Endothelial cell of umbilical vein (primary cell): ENCODE measurements around the gene IL6ST.

Source experiments
- CTCF ChIP-seq, 2 donors: IDR thresholded peaks; 1 replicate in 1 of 2; 2 replicates in 1 of 2; pipeline ENCODE4 v1.5.1; 2011; ENCODE audit warnings: low read length in 2 of 2, mild to moderate bottlenecking in 2 of 2, moderate library complexity in 2 of 2, control low read depth in 1 of 2, inconsistent platforms in 1 of 2, low read depth in 1 of 2; ENCODE audit not compliant: insufficient read depth in 1 of 2; ENCODE audit errors: extremely low read depth in 1 of 2
- EZH2 ChIP-seq: IDR thresholded peaks from 2 replicates; pipeline ENCODE4 v1.6.1; 2012; ENCODE audit warnings: borderline replicate concordance, low read depth, mild to moderate bottlenecking, moderate library complexity, low read length, inconsistent platforms; ENCODE audit not compliant: severe bottlenecking
- FOS ChIP-seq: IDR thresholded peaks from 2 replicates; pipeline ENCODE4 v1.6.1; 2011; ENCODE audit warnings: mild to moderate bottlenecking, low read length, moderate library complexity, borderline replicate concordance; ENCODE audit not compliant: insufficient read depth
- GATA2 ChIP-seq: IDR thresholded peaks from 2 replicates; pipeline ENCODE4 v1.7.0; 2011; ENCODE audit warnings: low read depth, mild to moderate bottlenecking, moderate library complexity, mixed read lengths, low read length; ENCODE audit not compliant: insufficient read length, insufficient read depth
- JUN ChIP-seq: IDR thresholded peaks from 2 replicates; pipeline ENCODE4 v1.6.1; 2011; ENCODE audit warnings: borderline replicate concordance, low read depth; ENCODE audit not compliant: insufficient read length, insufficient read depth
- MAX ChIP-seq: IDR thresholded peaks from 2 replicates; pipeline ENCODE4 v1.6.1; 2011; ENCODE audit not compliant: insufficient read depth, insufficient read length
- MYC ChIP-seq: IDR thresholded peaks from one replicate; pipeline ENCODE4 v1.6.1; 2011; ENCODE audit warnings: mild to moderate bottlenecking, low read depth, low read length
- POLR2A ChIP-seq: IDR thresholded peaks from 2 replicates; pipeline ENCODE4 v1.6.1; 2012; ENCODE audit warnings: low read depth, mild to moderate bottlenecking, control low read depth, low read length
- POLR2AphosphoS5 ChIP-seq: IDR thresholded peaks from 2 replicates; pipeline ENCODE4 v1.6.1; 2012; ENCODE audit warnings: low read depth, mild to moderate bottlenecking, control low read depth, low read length, moderate library complexity; ENCODE audit not compliant: insufficient read depth

GRCh38 chr5:55903121-55903701 is 91.6 kb downstream of the IL6ST start:
- no peak for TF ChIP-seq POLR2AphosphoS5
- no peak for TF ChIP-seq POLR2A
- TF ChIP-seq CTCF (IDR thresholded peaks at IDR 0.05; ENCODE audit: extremely low read depth in 1 of 2, insufficient read depth in 1 of 2, low read depth in 1 of 2, low read length in 2 of 2), result no peak
- no peak for TF ChIP-seq MAX
- no peak for TF ChIP-seq MYC
- TF ChIP-seq EZH2, result no peak
- TF ChIP-seq GATA2, result no peak
- no peak for TF ChIP-seq JUN
- TF ChIP-seq FOS, result no peak
